Stimulated activated naive CD8-positive, alpha-beta T cell treated with anti-CD3 and anti-CD28 coated beads, Interleukin-15, Interleukin-2, amounts not matched to agents 100 U/mL and 50 U/mL, for 24 hours (primary cell): Measurements from ENCODE around the gene PRPF19.
"Not testable (repeated sequence)": the region's sequence is repeated elsewhere in the genome, so short reads cannot be mapped to it uniquely, and the experiment has no call there.

Experiments used
- ATAC-seq: fragments of 150-1000 bp; cut with Tn5 transposase; one replicate; pipeline ENCODE4 v1.10.0; 2021
- DNase-seq: peaks from one replicate; pipeline ENCODE4 v3.0.0; 2021

Gene PRPF19

GRCh38 chr11:60923326-60923725 lies 16.9 kb upstream of the PRPF19 start:
- ATAC-seq (no peak), DNase-seq (no peak)

GRCh38 chr11:60922906-60923305 lies 16.5 kb upstream of the PRPF19 start:
- no peak for ATAC-seq
- no peak for DNase-seq

GRCh38 chr11:60921777-60922335 lies 15.5 kb upstream of the PRPF19 start:
- no peak for DNase-seq
- no peak for ATAC-seq

- no peak for DNase-seq
- ATAC-seq, result no peak
Observed at GRCh38 chr11:60921259-60921658, 14.9 kb upstream of the PRPF19 start.

GRCh38 chr11:60919956-60920355 lies 13.6 kb upstream of the PRPF19 start:
- no peak for DNase-seq

GRCh38 chr11:60919320-60919719 lies 12.9 kb upstream of the PRPF19 start:
- no peak for ATAC-seq

More at GRCh38 chr11:60919956-60920355, 13.6 kb upstream of the PRPF19 start:
- ATAC-seq, result no peak

GRCh38 chr11:60918939-60919265 lies 12.5 kb upstream of the PRPF19 start:
- ATAC-seq, result no peak
- no peak for DNase-seq

More at GRCh38 chr11:60919320-60919719, 12.9 kb upstream of the PRPF19 start:
- no peak for DNase-seq

- DNase-seq, result no peak
- ATAC-seq, result no peak
Observed at GRCh38 chr11:60918251-60918938, 12.0 kb upstream of the PRPF19 start.

- no peak for ATAC-seq
- no peak for DNase-seq
Observed at GRCh38 chr11:60917267-60917666, 10.9 kb upstream of the PRPF19 start.

GRCh38 chr11:60916669-60917206 lies 10.4 kb upstream of the PRPF19 start:
- DNase-seq (no peak), ATAC-seq (no peak)

GRCh38 chr11:60915248-60915914 lies 9.0 kb upstream of the PRPF19 start:
- DNase-seq (peak; percentile 75), ATAC-seq (peak; percentile 68)

GRCh38 chr11:60914633-60915247 lies 8.4 kb upstream of the PRPF19 start:
- DNase-seq, result peak; percentile 51
- ATAC-seq, result peak; percentile 7

GRCh38 chr11:60913793-60914632 lies 7.6 kb upstream of the PRPF19 start, which contains the start of gene TMEM109:
TSS of gene TMEM109 (plus strand) at chr11:60914158. CDS start at chr11:60919694, 5,536 bp downstream.
- peak; percentile 72 for ATAC-seq
- DNase-seq, result peak; percentile 90

- DNase-seq, result peak; percentile 19
Observed at GRCh38 chr11:60912851-60913528, 6.6 kb upstream of the PRPF19 start.

GRCh38 chr11:60912223-60912850 lies 6.0 kb upstream of the PRPF19 start:
- DNase-seq (peak; percentile 39), ATAC-seq (no peak)

More at GRCh38 chr11:60912851-60913528, 6.6 kb upstream of the PRPF19 start:
- no peak for ATAC-seq

GRCh38 chr11:60910711-60911380 lies 4.5 kb upstream of the PRPF19 start:
- no peak for DNase-seq
- no peak for ATAC-seq

GRCh38 chr11:60910281-60910687 lies 3.9 kb upstream of the PRPF19 start:
- ATAC-seq, result no peak
- peak; percentile 21 for DNase-seq

GRCh38 chr11:60909680-60910280 lies 3.4 kb upstream of the PRPF19 start:
- not testable (repeated sequence) for DNase-seq, ATAC-seq

GRCh38 chr11:60908803-60909202 lies 2.4 kb upstream of the PRPF19 start:
- DNase-seq (no peak), ATAC-seq (no peak)
